ENCODE data around the gene SLC24A3. TPM values are rescaled to one million over a fixed set of nuclear protein-coding genes. Genes with fewer than 3 reads are reported as not detected.

Gene SLC24A3
- total RNA-seq, 1 donor from 2014 or later, result 0.51 TPM

GRCh38 chr20:19765266-19765665, 552.8 kb downstream of the SLC24A3 start:
- H3K27me3 Mint-ChIP-seq (ENCODE audit: low read depth), result no peaks in the 10 kb centered on the region
- no peak for DNase-seq (ENCODE audit: low read depth, low spot score)
- TF ChIP-seq, protein P1, sequence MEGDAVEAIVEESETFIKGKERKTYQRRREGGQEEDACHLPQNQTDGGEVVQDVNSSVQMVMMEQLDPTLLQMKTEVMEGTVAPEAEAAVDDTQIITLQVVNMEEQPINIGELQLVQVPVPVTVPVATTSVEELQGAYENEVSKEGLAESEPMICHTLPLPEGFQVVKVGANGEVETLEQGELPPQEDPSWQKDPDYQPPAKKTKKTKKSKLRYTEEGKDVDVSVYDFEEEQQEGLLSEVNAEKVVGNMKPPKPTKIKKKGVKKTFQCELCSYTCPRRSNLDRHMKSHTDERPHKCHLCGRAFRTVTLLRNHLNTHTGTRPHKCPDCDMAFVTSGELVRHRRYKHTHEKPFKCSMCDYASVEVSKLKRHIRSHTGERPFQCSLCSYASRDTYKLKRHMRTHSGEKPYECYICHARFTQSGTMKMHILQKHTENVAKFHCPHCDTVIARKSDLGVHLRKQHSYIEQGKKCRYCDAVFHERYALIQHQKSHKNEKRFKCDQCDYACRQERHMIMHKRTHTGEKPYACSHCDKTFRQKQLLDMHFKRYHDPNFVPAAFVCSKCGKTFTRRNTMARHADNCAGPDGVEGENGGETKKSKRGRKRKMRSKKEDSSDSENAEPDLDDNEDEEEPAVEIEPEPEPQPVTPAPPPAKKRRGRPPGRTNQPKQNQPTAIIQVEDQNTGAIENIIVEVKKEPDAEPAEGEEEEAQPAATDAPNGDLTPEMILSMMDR (conservative IDR thresholded peaks at IDR 0.05), result no peak
- no peaks in the 10 kb centered on the region for H3K9me3 Mint-ChIP-seq
- no peak overlapping the region for H3K27ac Mint-ChIP-seq (ENCODE audit: unreplicated experiment)
- H3K4me1 Mint-ChIP-seq, result peaks cover 20% of the 10 kb centered on the region
- H3K4me3 Mint-ChIP-seq, result no peak overlapping the region
- no peaks in the 10 kb centered on the region for H3K36me3 Mint-ChIP-seq (ENCODE audit: low read depth)

DNA sequence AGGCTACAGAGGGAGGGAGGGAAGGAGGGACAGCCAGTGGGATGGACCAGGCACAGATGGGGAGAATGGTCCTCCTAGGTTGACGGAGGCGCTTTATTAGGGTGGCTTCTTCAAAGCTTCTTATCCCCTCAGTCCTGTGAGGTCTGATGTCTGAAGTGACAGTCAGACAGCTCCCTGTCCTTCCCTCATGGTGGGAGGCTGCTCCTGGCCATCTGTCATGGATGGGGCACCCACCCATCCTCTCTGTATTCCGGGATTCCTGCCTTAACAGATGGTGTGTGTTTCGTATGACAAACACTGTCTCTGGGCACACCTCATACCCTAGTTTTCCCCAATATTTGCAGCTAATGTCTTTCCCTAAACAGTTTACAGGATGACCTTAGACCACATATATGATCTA, 553.5 kb downstream of the SLC24A3 start:
- TF ChIP-seq, protein P1 (conservative IDR thresholded peaks at IDR 0.05), result no peak
- no peak for DNase-seq (ENCODE audit: low read depth, low spot score)
- H3K4me1 Mint-ChIP-seq, result peaks cover 19% of the 10 kb centered on the region
- no peaks in the 10 kb centered on the region for H3K27me3 Mint-ChIP-seq (ENCODE audit: low read depth)
- no peaks in the 10 kb centered on the region for H3K36me3 Mint-ChIP-seq (ENCODE audit: low read depth)
- H3K9me3 Mint-ChIP-seq, result no peaks in the 10 kb centered on the region
- no peak overlapping the region for H3K27ac Mint-ChIP-seq (ENCODE audit: unreplicated experiment)
- H3K4me3 Mint-ChIP-seq, result no peak overlapping the region

GRCh38 chr20:19767070-19767469, 554.6 kb downstream of the SLC24A3 start:
- Mint-ChIP-seq H3K27ac (ENCODE audit: unreplicated experiment) (peak overlapping the region; percentile 43), H3K36me3 (ENCODE audit: low read depth) (no peaks in the 10 kb centered on the region), H3K27me3 (ENCODE audit: low read depth) (no peaks in the 10 kb centered on the region), H3K4me3 (no peak overlapping the region), H3K9me3 (no peaks in the 10 kb centered on the region), H3K4me1 (peaks cover 27% of the 10 kb centered on the region)
- TF ChIP-seq, protein P1 (conservative IDR thresholded peaks at IDR 0.05), result no peak
- DNase-seq (ENCODE audit: low read depth, low spot score), result no peak

DNA sequence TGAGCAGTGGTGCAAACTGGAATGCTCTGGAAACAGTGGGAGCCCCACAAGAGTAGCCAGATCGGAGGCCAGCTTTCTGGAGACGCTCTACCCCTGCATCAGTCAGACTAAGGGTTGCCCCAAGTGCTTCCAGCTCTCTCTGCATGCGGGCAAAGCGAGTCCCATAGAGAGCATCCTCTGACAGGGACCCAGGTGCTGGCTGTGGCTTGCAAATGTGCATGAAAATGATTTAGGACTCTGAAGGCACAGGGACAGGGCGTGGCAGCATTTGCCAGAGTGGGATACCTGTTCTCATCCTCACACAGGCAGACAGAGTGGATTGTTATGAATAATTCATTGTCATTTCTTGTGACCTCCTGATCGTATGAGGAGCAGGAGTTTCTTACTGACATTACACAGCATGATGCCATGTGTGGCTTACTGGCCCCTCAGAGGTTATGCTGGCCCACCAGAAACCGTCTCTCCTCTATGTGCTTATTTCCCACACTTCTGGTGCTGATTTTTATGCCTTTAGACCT, 555.9 kb downstream of the SLC24A3 start:
- Mint-ChIP-seq H3K4me3 (no peak overlapping the region), H3K27ac (ENCODE audit: unreplicated experiment) (no peak overlapping the region), H3K27me3 (ENCODE audit: low read depth) (no peaks in the 10 kb centered on the region), H3K9me3 (no peaks in the 10 kb centered on the region), H3K36me3 (ENCODE audit: low read depth) (no peaks in the 10 kb centered on the region), H3K4me1 (peaks cover 30% of the 10 kb centered on the region)
- DNase-seq (ENCODE audit: low read depth, low spot score), result no peak
- TF ChIP-seq, protein P1 (conservative IDR thresholded peaks at IDR 0.05), result no peak

DNA sequence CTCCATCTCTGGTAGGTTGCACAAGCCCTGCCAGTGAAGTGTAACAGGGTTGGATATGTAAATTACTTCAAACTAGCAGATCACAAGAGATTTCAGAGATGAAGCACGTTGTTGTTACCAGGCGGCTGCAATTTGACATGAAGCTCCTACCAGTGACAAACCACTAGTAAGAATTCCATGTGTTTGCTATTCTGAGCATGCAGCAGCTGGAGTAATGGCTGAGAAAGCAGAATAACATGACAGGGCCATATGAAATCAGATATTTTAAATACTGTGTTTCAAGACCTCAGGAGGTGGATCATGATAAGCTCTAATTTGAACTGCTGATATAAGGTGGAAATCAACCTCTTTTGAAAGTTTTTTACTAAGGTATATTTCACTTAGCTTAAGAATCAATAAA, 557.1 kb downstream of the SLC24A3 start:
- H3K27me3 Mint-ChIP-seq (ENCODE audit: low read depth), result no peaks in the 10 kb centered on the region
- H3K4me3 Mint-ChIP-seq, result no peak overlapping the region
- H3K27ac Mint-ChIP-seq (ENCODE audit: unreplicated experiment), result no peak overlapping the region
- DNase-seq (ENCODE audit: low read depth, low spot score), result no peak
- no peaks in the 10 kb centered on the region for H3K36me3 Mint-ChIP-seq (ENCODE audit: low read depth)
- TF ChIP-seq, protein P1 (conservative IDR thresholded peaks at IDR 0.05), result no peak
- peaks cover 30% of the 10 kb centered on the region for H3K4me1 Mint-ChIP-seq
- H3K9me3 Mint-ChIP-seq, result no peaks in the 10 kb centered on the region
